ENCODE results near the gene DCAF6.
A peak's percentile ranks its signal among the peaks of the same experiment; 100 is the strongest.
"Not testable (repeated sequence)": the region's sequence is repeated elsewhere in the genome, so short reads cannot be mapped to it uniquely, and the experiment has no call there.

The DCAF6 gene

GRCh38 chr1:168032029-168032428, 95.5 kb downstream of the DCAF6 start:
- no peak for DNase-seq

- no peak for DNase-seq
Observed at GRCh38 chr1:168035345-168035744, 98.9 kb downstream of the DCAF6 start.

- no peak for DNase-seq
Observed at GRCh38 chr1:168042362-168042761, 105.9 kb downstream of the DCAF6 start.

- DNase-seq, result no peak
Observed at GRCh38 chr1:168045311-168045710, 108.8 kb downstream of the DCAF6 start.

GRCh38 chr1:168050307-168050706, 113.8 kb downstream of the DCAF6 start:
- no peak for DNase-seq

- no peak for DNase-seq
Observed at GRCh38 chr1:168050880-168051279, 114.4 kb downstream of the DCAF6 start.

GRCh38 chr1:168053681-168054080, 117.2 kb downstream of the DCAF6 start:
- no peak for DNase-seq

GRCh38 chr1:168054117-168054516, 117.6 kb downstream of the DCAF6 start:
- DNase-seq, result no peak

- not testable (repeated sequence) for DNase-seq
Observed at GRCh38 chr1:168056152-168056551, 119.7 kb downstream of the DCAF6 start.

- no peak for DNase-seq
Observed at GRCh38 chr1:168057355-168057754, 120.9 kb downstream of the DCAF6 start.

- no peak for DNase-seq
Observed at GRCh38 chr1:168057921-168058320, 121.4 kb downstream of the DCAF6 start.

GRCh38 chr1:168064216-168064615, 127.7 kb downstream of the DCAF6 start:
- no peak for DNase-seq

GRCh38 chr1:168065506-168065905, 129.0 kb downstream of the DCAF6 start:
- no peak for DNase-seq

- DNase-seq, result no peak
Observed at GRCh38 chr1:168069384-168069783, 132.9 kb downstream of the DCAF6 start.

GRCh38 chr1:168079761-168080160, 143.3 kb downstream of the DCAF6 start:
- DNase-seq, result no peak

GRCh38 chr1:168081373-168082007, 145.0 kb downstream of the DCAF6 start:
- DNase-seq, result peak; percentile 6

GRCh38 chr1:168082008-168082876, 145.8 kb downstream of the DCAF6 start:
- peak; percentile 21 for DNase-seq

GRCh38 chr1:168083456-168084325, 147.2 kb downstream of the DCAF6 start:
- no peak for DNase-seq

- DNase-seq, result no peak
Observed at GRCh38 chr1:168084396-168085231, 148.1 kb downstream of the DCAF6 start.

- DNase-seq, result no peak
Observed at GRCh38 chr1:168085401-168085872, 149.0 kb downstream of the DCAF6 start.

- DNase-seq, result no peak
Observed at GRCh38 chr1:168086438-168086837, 150.0 kb downstream of the DCAF6 start.

- DNase-seq, result no peak
Observed at GRCh38 chr1:168087696-168088095, 151.2 kb downstream of the DCAF6 start.
